PC-3 (cell line): Measurements from ENCODE around the gene IGSF8. TPM values are rescaled to one million over a fixed set of nuclear protein-coding genes. Genes with fewer than 3 reads are reported as not detected.

Experiments
- ATAC-seq: fragments of 200-7000 bp; cut with Tn5 transposase; 2 replicates; pipeline ENCODE4 v1.9.1; 2020; ENCODE audit warnings: mild to moderate bottlenecking, moderate library complexity
- BruUV-seq: library from RNA; stranded (reverse); fragments of 400-500 nt; replicated peaks from 2 replicates; lab custom pipeline; 2021; lab: Mats Ljungman, UMichigan
- CTCF ChIA-PET: fragments of 300-600 bp; sonication (Branson Sonifier 250); formaldehyde crosslinking; loops from one replicate; lab custom pipeline; 2022; ENCODE audit warnings: antibody characterized with exemption; lab: Charles Lee
- POLR2A ChIA-PET: fragments of 300-600 bp; sonication (Branson Sonifier 250); formaldehyde crosslinking; loops from one replicate; lab custom pipeline; 2022; ENCODE audit warnings: antibody characterized with exemption; ENCODE audit not compliant: unreplicated experiment; lab: Charles Lee
- DNase-seq: peaks from one replicate; pipeline ENCODE4 v3.0.0-alpha.2; 2015
- H2AFZ ChIP-seq: fragments of 300-600 bp; sonication (generic); 2 replicates; pipeline ENCODE4 v1.6.0; 2016; ENCODE audit warnings: antibody characterized with exemption, low read length
- H3F3A ChIP-seq: fragments of 300-600 bp; sonication (generic); one replicate; pipeline ENCODE4 v1.6.0; 2017; ENCODE audit warnings: antibody characterized with exemption, low read length, control low read depth, mild to moderate bottlenecking; ENCODE audit not compliant: unreplicated experiment
- H3K27ac ChIP-seq: fragments of 300-600 bp; sonication (generic); 2 replicates; pipeline ENCODE4 v1.5.1; 2016; ENCODE audit warnings: mild to moderate bottlenecking, low read length
- H3K27me3 ChIP-seq: fragments of 300-600 bp; sonication (generic); 2 replicates; pipeline ENCODE4 v1.6.1; 2016; ENCODE audit warnings: low read length, mixed read lengths
- H3K36me3 ChIP-seq: fragments of 300-600 bp; sonication (generic); 2 replicates; pipeline ENCODE4 v1.6.1; 2016; ENCODE audit warnings: low read depth, mixed run types, low read length, mixed read lengths
- H3K4me1 ChIP-seq: fragments of 300-600 bp; sonication (generic); 2 replicates; pipeline ENCODE4 v1.5.1; 2016; ENCODE audit warnings: low read length; ENCODE audit not compliant: insufficient read depth
- H3K4me2 ChIP-seq: fragments of 300-600 bp; sonication (generic); 2 replicates; pipeline ENCODE4 v1.6.0; 2016; ENCODE audit warnings: low read length
- H3K4me3 ChIP-seq: fragments of 300-600 bp; sonication (generic); 2 replicates; pipeline ENCODE4 v1.5.1; 2016; ENCODE audit warnings: mild to moderate bottlenecking, low read length, mixed read lengths
- H3K79me2 ChIP-seq: fragments of 300-600 bp; sonication (generic); 2 replicates; pipeline ENCODE4 v1.6.1; 2017; ENCODE audit warnings: low read length, mixed read lengths
- H3K9ac ChIP-seq: fragments of 300-600 bp; sonication (generic); 2 replicates; pipeline ENCODE4 v1.6.0; 2016; ENCODE audit warnings: mild to moderate bottlenecking, low read length
- H3K9me2 ChIP-seq: fragments of 300-600 bp; sonication (generic); replicated peaks from 2 replicates; pipeline ENCODE4 v1.6.1; 2016; ENCODE audit warnings: mixed run types, low read length, mixed read lengths
- H3K9me3 ChIP-seq: fragments of 300-600 bp; sonication (generic); 2 replicates; pipeline ENCODE4 v1.6.1; 2016; ENCODE audit warnings: low read length, mixed read lengths
- H4K20me1 ChIP-seq: fragments of 300-600 bp; sonication (generic); 2 replicates; pipeline ENCODE4 v1.6.1; 2016; ENCODE audit warnings: low read length, mixed read lengths
- CTCF ChIP-seq: fragments of 300-600 bp; sonication (generic); conservative IDR thresholded peaks from 2 replicates; pipeline ENCODE4 v1.5.1; 2017; ENCODE audit warnings: antibody characterized with exemption, low read depth, mild to moderate bottlenecking, low read length
- EZH2 ChIP-seq: fragments of 300-600 bp; sonication (generic); IDR thresholded peaks from one replicate; pipeline ENCODE4 v1.6.1; 2017; ENCODE audit warnings: antibody characterized with exemption, mild to moderate bottlenecking, low read length; ENCODE audit not compliant: unreplicated experiment
- EZH2phosphoT487 ChIP-seq: fragments of 300-600 bp; sonication (generic); IDR thresholded peaks from 2 replicates; pipeline ENCODE4 v1.6.1; 2018; ENCODE audit warnings: mild to moderate bottlenecking, antibody characterized with exemption, low read length, borderline replicate concordance
- intact Hi-C: fragments of 100-400 bp; cut with micrococcal nuclease; formaldehyde crosslinking; loops from 2 replicates; pipeline ENCODE4 v1.9.0; 2023
- total RNA-seq: library from RNA; depleted of rRNA; stranded (reverse); fragments of >200 nt; gene quantifications from 2 replicates; pipeline ENCODE4 v1.2.3, GENCODE V29; 2014

The IGSF8 gene
- total RNA-seq, 1 experiment from 2014 or later, result 37.1 TPM

- BruUV-seq, result no TSS peak
- H3F3A ChIP-seq, result no peaks in the 10 kb centered on the region
- DNase-seq, result no peak
- TF ChIP-seq EZH2, result no peak
- no peak for TF ChIP-seq CTCF
- TF ChIP-seq EZH2phosphoT487, result no peak
- H3K9me2 ChIP-seq, result no peaks in the 10 kb centered on the region
- no peak overlapping the region for H3K4me3 ChIP-seq
- no peaks in the 10 kb centered on the region for H3K79me2 ChIP-seq
- no peaks in the 10 kb centered on the region for H3K9me3 ChIP-seq
- no peak overlapping the region for H3K27ac ChIP-seq
- H4K20me1 ChIP-seq, result no peaks in the 10 kb centered on the region
- ChIA-PET POLR2A (no interaction called here), CTCF (interaction anchor here (0.7 kb wide), 1 partner anchor 10 kb away, joined by 3 read pairs; no protein-coding TSS in a partner anchor)
- H3K27me3 ChIP-seq, result peaks cover 6% of the 10 kb centered on the region; the same call in 1 of the 2 replicates
- peaks cover 4% of the 10 kb centered on the region; the same call in 1 of the 2 replicates for H3K4me1 ChIP-seq
- no peak overlapping the region for H3K9ac ChIP-seq
- no peak overlapping the region for H2AFZ ChIP-seq
- no peak for ATAC-seq
- no peaks in the 10 kb centered on the region for H3K36me3 ChIP-seq
- no peak overlapping the region for H3K4me2 ChIP-seq
- intact Hi-C loops, result no loop called here
Measured at GRCh38 chr1:160087118-160087662, 11.2 kb downstream of the IGSF8 start.

GRCh38 chr1:160086456-160086892 is 11.9 kb downstream of the IGSF8 start:
- no TSS peak for BruUV-seq
- no peak for DNase-seq
- Histone ChIP-seq H3K9ac (no peak overlapping the region), H3K36me3 (no peaks in the 10 kb centered on the region), H3K4me3 (no peak overlapping the region), H2AFZ (no peak overlapping the region), H3K9me2 (no peaks in the 10 kb centered on the region), H3K9me3 (no peaks in the 10 kb centered on the region), H3K27ac (no peak overlapping the region), H3F3A (no peaks in the 10 kb centered on the region), H3K4me1 (peaks cover 4% of the 10 kb centered on the region; the same call in 1 of the 2 replicates), H3K27me3 (peaks cover 6% of the 10 kb centered on the region; the same call in 1 of the 2 replicates), H3K79me2 (no peaks in the 10 kb centered on the region), H3K4me2 (no peak overlapping the region), H4K20me1 (no peaks in the 10 kb centered on the region)
- CTCF ChIA-PET, result no interaction called here
- TF ChIP-seq EZH2phosphoT487, result no peak
- no peak for TF ChIP-seq EZH2
- no peak for TF ChIP-seq CTCF
- intact Hi-C loops, result no loop called here
- no peak for ATAC-seq
- POLR2A ChIA-PET, result no interaction called here

GRCh38 chr1:160085686-160086455 is 12.5 kb downstream of the IGSF8 start:
- DNase-seq (peak; percentile 81), ATAC-seq (peak; percentile 66)
- no peak overlapping the region for H2AFZ ChIP-seq
- H3K4me1 ChIP-seq, result peaks cover 6% of the 10 kb centered on the region
- CTCF ChIA-PET, result interaction anchor here (0.6 to 1.3 kb wide), 7 partner anchors 12 to 209 kb away, joined by 3 to 7 read pairs (median 5); no protein-coding TSS in a partner anchor
- H3K4me2 ChIP-seq, result no peak overlapping the region
- H4K20me1 ChIP-seq, result no peaks in the 10 kb centered on the region
- no peaks in the 10 kb centered on the region for H3K36me3 ChIP-seq
- BruUV-seq, result no TSS peak
- no peaks in the 10 kb centered on the region for H3F3A ChIP-seq
- no peak overlapping the region for H3K9ac ChIP-seq
- no peaks in the 10 kb centered on the region for H3K9me3 ChIP-seq
- POLR2A ChIA-PET, result no interaction called here
- H3K9me2 ChIP-seq, result no peaks in the 10 kb centered on the region
- no peak overlapping the region for H3K27ac ChIP-seq
- intact Hi-C loops, result no loop called here
- no peaks in the 10 kb centered on the region for H3K79me2 ChIP-seq
- H3K4me3 ChIP-seq, result no peak overlapping the region
- TF ChIP-seq CTCF (peak; percentile 85), EZH2phosphoT487 (no peak)
- peaks cover 12% of the 10 kb centered on the region for H3K27me3 ChIP-seq
